WTC11 (cell line): Measurements from ENCODE around the gene SERPINE2. TPM values are rescaled to one million over a fixed set of nuclear protein-coding genes. Genes with fewer than 3 reads are reported as not detected.

Experiments used
- ATAC-seq: fragments of 200-7000 bp; cut with Tn5 transposase; 2 replicates; pipeline ENCODE4 v1.10.0; 2021; ENCODE audit warnings: mild to moderate bottlenecking, moderate library complexity
- CTCF ChIA-PET: fragments of 300-600 bp; sonication (Branson Sonifier 250); formaldehyde crosslinking; loops from one replicate; lab custom pipeline; 2021; ENCODE audit warnings: antibody characterized with exemption; lab: Charles Lee
- POLR2A ChIA-PET: fragments of 350-600 bp; sonication (Branson Sonifier 250); formaldehyde crosslinking; loops from one replicate; lab custom pipeline; 2021; ENCODE audit warnings: antibody characterized with exemption; lab: Charles Lee
- DNase-seq: peaks from one replicate; pipeline ENCODE4 v3.0.0; 2021; ENCODE audit warnings: low spot score
- H3K27ac Mint-ChIP-seq: 2 replicates; pipeline ENCODE4 v1.8.0; 2021; ENCODE audit warnings: mixed read lengths
- H3K27me3 Mint-ChIP-seq: 2 replicates; pipeline ENCODE4 v1.8.0; 2021; ENCODE audit warnings: low read depth, mild to moderate bottlenecking, moderate library complexity, mixed read lengths
- H3K36me3 Mint-ChIP-seq: 2 replicates; pipeline ENCODE4 v1.8.0; 2021; ENCODE audit warnings: mixed read lengths
- H3K4me1 Mint-ChIP-seq: 2 replicates; pipeline ENCODE4 v1.8.0; 2022; ENCODE audit warnings: mixed read lengths
- H3K4me3 Mint-ChIP-seq: 2 replicates; pipeline ENCODE4 v1.8.0; 2021; ENCODE audit warnings: mild to moderate bottlenecking, moderate library complexity, mixed read lengths
- H3K9me3 Mint-ChIP-seq: 2 replicates; pipeline ENCODE4 v1.8.0; 2021; ENCODE audit warnings: mixed read lengths
- MXD4 ChIP-seq: fragments of 250-450 bp; sonication (Bioruptor Pico); IDR thresholded peaks from 2 replicates; pipeline ENCODE4 v1.8.0; 2021; ENCODE audit warnings: mild to moderate bottlenecking, moderate library complexity, borderline replicate concordance
- NFE2L1 ChIP-seq: sonication (generic); formaldehyde crosslinking; IDR thresholded peaks from 2 replicates; pipeline ENCODE4 v1.8.1; 2023; ENCODE audit warnings: missing genetic modification reagents
- OVOL2 ChIP-seq: fragments of 250-450 bp; sonication (Bioruptor Pico); IDR thresholded peaks from 2 replicates; pipeline ENCODE4 v1.9.0; 2021; ENCODE audit warnings: mild to moderate bottlenecking, borderline replicate concordance
- SMAD4 ChIP-seq: sonication (generic); formaldehyde crosslinking; IDR thresholded peaks from 2 replicates; pipeline ENCODE4 v1.8.0; 2022; ENCODE audit warnings: mild to moderate bottlenecking, missing genetic modification reagents
- TCF7 ChIP-seq: sonication (generic); formaldehyde crosslinking; IDR thresholded peaks from 2 replicates; pipeline ENCODE4 v1.8.0; 2022; ENCODE audit warnings: mild to moderate bottlenecking, low read depth, missing genetic modification reagents, moderate library complexity
- TEAD4 ChIP-seq: sonication (generic); formaldehyde crosslinking; IDR thresholded peaks from 2 replicates; pipeline ENCODE4 v1.8.0; 2022; ENCODE audit warnings: mild to moderate bottlenecking, missing genetic modification reagents
- ZNF263 ChIP-seq: sonication (generic); formaldehyde crosslinking; IDR thresholded peaks from 2 replicates; pipeline ENCODE4 v1.8.1; 2022; ENCODE audit warnings: low read depth, mild to moderate bottlenecking, moderate library complexity, missing genetic modification reagents
- ZNF317 ChIP-seq: sonication (generic); formaldehyde crosslinking; IDR thresholded peaks from 2 replicates; pipeline ENCODE4 v1.8.1; 2023; ENCODE audit warnings: low read depth, mild to moderate bottlenecking, moderate library complexity, missing genetic modification reagents, borderline replicate concordance
- total RNA-seq: library from RNA; stranded (reverse); gene quantifications from 3 replicates; pipeline ENCODE4 v1.2.3, GENCODE V29; 2021
- TF ChIP-seq, protein P1 (sequence below): fragments of 250-450 bp; sonication (Bioruptor Pico); IDR thresholded peaks from 2 replicates; pipeline ENCODE4 v1.9.0; 2021; ENCODE audit warnings: mild to moderate bottlenecking
- TF ChIP-seq, protein P2 (sequence below): sonication (generic); formaldehyde crosslinking; IDR thresholded peaks from 2 replicates; pipeline ENCODE4 v1.8.0; 2023; ENCODE audit warnings: missing genetic modification reagents
- TF ChIP-seq, protein P3 (sequence below): sonication (generic); formaldehyde crosslinking; IDR thresholded peaks from 2 replicates; pipeline ENCODE4 v1.8.1; 2022; ENCODE audit warnings: mild to moderate bottlenecking, moderate library complexity, missing genetic modification reagents
- TF ChIP-seq, protein P4 (sequence below): sonication (generic); formaldehyde crosslinking; IDR thresholded peaks from 2 replicates; pipeline ENCODE4 v1.8.1; 2023; ENCODE audit warnings: mild to moderate bottlenecking, missing genetic modification reagents, borderline replicate concordance
- TF ChIP-seq, protein P5 (sequence below): sonication (generic); formaldehyde crosslinking; conservative IDR thresholded peaks from 2 replicates; pipeline ENCODE4 v1.8.1; 2023; ENCODE audit warnings: mild to moderate bottlenecking, low read depth, missing genetic modification reagents, moderate library complexity
- TF ChIP-seq, protein P6 (sequence below): sonication (generic); formaldehyde crosslinking; IDR thresholded peaks from 2 replicates; pipeline ENCODE4 v1.8.0; 2022; ENCODE audit warnings: mild to moderate bottlenecking, missing genetic modification reagents

Gene SERPINE2
- total RNA-seq, 1 experiment from 2014 or later = 60.4 TPM

GRCh38 chr2:223949241-223949840 lies 89.7 kb downstream of the SERPINE2 start (continued):
- TF ChIP-seq, protein P1, sequence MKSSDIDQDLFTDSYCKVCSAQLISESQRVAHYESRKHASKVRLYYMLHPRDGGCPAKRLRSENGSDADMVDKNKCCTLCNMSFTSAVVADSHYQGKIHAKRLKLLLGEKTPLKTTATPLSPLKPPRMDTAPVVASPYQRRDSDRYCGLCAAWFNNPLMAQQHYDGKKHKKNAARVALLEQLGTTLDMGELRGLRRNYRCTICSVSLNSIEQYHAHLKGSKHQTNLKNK (CRISPR knock-in tag) = no peak

- peaks cover 69% of the 10 kb centered on the region for H3K4me1 Mint-ChIP-seq
- no peaks in the 10 kb centered on the region; the same call in 1 of the 2 replicates for H3K27me3 Mint-ChIP-seq
- POLR2A ChIA-PET = no interaction called here
- CTCF ChIA-PET = no interaction called here
- peak; percentile 3 for ATAC-seq
- TF ChIP-seq NFE2L1 (CRISPR knock-in tag) (peak; percentile 32; the same call in 1 of the 2 replicates), ZNF263 (CRISPR knock-in tag) (no peak)
- DNase-seq = no peak
- no peaks in the 10 kb centered on the region for H3K9me3 Mint-ChIP-seq
- peaks cover 2% of the 10 kb centered on the region; the same call in 1 of the 2 replicates for H3K36me3 Mint-ChIP-seq
- H3K27ac Mint-ChIP-seq = peak overlapping the region; percentile 35; the same call in 1 of the 2 replicates
- no peak overlapping the region for H3K4me3 Mint-ChIP-seq
Observed at GRCh38 chr2:223947711-223948205, 91.3 kb downstream of the SERPINE2 start.

DNA sequence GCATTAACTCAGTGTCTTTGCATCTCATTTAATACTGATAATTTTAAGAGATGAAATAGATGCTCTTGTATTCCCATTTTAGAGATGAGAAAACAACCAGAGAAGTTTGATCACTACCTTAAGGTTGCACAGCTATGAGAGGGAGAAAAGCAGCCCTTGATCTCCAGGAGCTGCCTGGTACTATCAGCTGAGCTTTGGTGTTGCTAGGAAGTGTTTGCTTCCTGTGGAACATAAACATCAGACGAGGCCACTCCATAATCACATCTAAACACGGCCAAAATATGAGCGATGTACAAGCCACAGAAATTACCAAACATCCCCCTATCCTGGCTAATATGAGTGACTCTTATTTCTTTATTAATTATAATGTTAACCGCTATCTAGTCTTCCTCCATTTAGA lies 93.3 kb downstream of the SERPINE2 start:
- Mint-ChIP-seq H3K27me3 (no peaks in the 10 kb centered on the region; the same call in 1 of the 2 replicates), H3K36me3 (peaks cover 5% of the 10 kb centered on the region), H3K4me1 (peaks cover 61% of the 10 kb centered on the region), H3K9me3 (no peaks in the 10 kb centered on the region), H3K27ac (no peak overlapping the region)
- DNase-seq (no peak), ATAC-seq (no peak)
- CTCF ChIA-PET = no interaction called here
- TF ChIP-seq, protein P2, sequence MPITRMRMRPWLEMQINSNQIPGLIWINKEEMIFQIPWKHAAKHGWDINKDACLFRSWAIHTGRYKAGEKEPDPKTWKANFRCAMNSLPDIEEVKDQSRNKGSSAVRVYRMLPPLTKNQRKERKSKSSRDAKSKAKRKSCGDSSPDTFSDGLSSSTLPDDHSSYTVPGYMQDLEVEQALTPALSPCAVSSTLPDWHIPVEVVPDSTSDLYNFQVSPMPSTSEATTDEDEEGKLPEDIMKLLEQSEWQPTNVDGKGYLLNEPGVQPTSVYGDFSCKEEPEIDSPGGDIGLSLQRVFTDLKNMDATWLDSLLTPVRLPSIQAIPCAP (CRISPR knock-in tag) = no peak
- TF ChIP-seq OVOL2 (CRISPR knock-in tag) (no peak), TCF7 (no peak), MXD4 (CRISPR knock-in tag) (no peak), ZNF317 (CRISPR knock-in tag) (no peak), TEAD4 (CRISPR knock-in tag) (no peak), SMAD4 (CRISPR knock-in tag) (no peak)
- TF ChIP-seq, protein P3, sequence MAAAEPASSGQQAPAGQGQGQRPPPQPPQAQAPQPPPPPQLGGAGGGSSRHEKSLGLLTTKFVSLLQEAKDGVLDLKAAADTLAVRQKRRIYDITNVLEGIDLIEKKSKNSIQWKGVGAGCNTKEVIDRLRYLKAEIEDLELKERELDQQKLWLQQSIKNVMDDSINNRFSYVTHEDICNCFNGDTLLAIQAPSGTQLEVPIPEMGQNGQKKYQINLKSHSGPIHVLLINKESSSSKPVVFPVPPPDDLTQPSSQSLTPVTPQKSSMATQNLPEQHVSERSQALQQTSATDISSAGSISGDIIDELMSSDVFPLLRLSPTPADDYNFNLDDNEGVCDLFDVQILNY = no peak
- TF ChIP-seq, protein P4, sequence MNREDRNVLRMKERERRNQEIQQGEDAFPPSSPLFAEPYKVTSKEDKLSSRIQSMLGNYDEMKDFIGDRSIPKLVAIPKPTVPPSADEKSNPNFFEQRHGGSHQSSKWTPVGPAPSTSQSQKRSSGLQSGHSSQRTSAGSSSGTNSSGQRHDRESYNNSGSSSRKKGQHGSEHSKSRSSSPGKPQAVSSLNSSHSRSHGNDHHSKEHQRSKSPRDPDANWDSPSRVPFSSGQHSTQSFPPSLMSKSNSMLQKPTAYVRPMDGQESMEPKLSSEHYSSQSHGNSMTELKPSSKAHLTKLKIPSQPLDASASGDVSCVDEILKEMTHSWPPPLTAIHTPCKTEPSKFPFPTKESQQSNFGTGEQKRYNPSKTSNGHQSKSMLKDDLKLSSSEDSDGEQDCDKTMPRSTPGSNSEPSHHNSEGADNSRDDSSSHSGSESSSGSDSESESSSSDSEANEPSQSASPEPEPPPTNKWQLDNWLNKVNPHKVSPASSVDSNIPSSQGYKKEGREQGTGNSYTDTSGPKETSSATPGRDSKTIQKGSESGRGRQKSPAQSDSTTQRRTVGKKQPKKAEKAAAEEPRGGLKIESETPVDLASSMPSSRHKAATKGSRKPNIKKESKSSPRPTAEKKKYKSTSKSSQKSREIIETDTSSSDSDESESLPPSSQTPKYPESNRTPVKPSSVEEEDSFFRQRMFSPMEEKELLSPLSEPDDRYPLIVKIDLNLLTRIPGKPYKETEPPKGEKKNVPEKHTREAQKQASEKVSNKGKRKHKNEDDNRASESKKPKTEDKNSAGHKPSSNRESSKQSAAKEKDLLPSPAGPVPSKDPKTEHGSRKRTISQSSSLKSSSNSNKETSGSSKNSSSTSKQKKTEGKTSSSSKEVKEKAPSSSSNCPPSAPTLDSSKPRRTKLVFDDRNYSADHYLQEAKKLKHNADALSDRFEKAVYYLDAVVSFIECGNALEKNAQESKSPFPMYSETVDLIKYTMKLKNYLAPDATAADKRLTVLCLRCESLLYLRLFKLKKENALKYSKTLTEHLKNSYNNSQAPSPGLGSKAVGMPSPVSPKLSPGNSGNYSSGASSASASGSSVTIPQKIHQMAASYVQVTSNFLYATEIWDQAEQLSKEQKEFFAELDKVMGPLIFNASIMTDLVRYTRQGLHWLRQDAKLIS (CRISPR knock-in tag) = no peak
- TF ChIP-seq, protein P5, sequence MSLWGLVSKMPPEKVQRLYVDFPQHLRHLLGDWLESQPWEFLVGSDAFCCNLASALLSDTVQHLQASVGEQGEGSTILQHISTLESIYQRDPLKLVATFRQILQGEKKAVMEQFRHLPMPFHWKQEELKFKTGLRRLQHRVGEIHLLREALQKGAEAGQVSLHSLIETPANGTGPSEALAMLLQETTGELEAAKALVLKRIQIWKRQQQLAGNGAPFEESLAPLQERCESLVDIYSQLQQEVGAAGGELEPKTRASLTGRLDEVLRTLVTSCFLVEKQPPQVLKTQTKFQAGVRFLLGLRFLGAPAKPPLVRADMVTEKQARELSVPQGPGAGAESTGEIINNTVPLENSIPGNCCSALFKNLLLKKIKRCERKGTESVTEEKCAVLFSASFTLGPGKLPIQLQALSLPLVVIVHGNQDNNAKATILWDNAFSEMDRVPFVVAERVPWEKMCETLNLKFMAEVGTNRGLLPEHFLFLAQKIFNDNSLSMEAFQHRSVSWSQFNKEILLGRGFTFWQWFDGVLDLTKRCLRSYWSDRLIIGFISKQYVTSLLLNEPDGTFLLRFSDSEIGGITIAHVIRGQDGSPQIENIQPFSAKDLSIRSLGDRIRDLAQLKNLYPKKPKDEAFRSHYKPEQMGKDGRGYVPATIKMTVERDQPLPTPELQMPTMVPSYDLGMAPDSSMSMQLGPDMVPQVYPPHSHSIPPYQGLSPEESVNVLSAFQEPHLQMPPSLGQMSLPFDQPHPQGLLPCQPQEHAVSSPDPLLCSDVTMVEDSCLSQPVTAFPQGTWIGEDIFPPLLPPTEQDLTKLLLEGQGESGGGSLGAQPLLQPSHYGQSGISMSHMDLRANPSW (CRISPR knock-in tag) = no peak
- TF ChIP-seq, protein P6, sequence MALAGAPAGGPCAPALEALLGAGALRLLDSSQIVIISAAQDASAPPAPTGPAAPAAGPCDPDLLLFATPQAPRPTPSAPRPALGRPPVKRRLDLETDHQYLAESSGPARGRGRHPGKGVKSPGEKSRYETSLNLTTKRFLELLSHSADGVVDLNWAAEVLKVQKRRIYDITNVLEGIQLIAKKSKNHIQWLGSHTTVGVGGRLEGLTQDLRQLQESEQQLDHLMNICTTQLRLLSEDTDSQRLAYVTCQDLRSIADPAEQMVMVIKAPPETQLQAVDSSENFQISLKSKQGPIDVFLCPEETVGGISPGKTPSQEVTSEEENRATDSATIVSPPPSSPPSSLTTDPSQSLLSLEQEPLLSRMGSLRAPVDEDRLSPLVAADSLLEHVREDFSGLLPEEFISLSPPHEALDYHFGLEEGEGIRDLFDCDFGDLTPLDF (CRISPR knock-in tag) = no peak
- TF ChIP-seq, all 79 proteins: peak for 0
- H3K4me3 Mint-ChIP-seq = peak overlapping the region; percentile 90
- POLR2A ChIA-PET = interaction anchor here (1.1 kb wide), 1 partner anchor 9 kb away, joined by 5 read pairs; no protein-coding TSS in a partner anchor
